Vagina (tissue), 2 donors: ENCODE results near the gene NT5DC2.

Experiments
- POLR2A ChIP-seq, 2 donors: fragments of 450-650 bp; IDR thresholded peaks; one replicate each; pipeline ENCODE4 v1.6.1; 2017; ENCODE audit warnings: antibody characterized with exemption in 2 of 2, mild to moderate bottlenecking in 2 of 2, moderate library complexity in 2 of 2
- TF ChIP-seq, protein P1 (sequence below), 3 experiments: fragments of 450-650 bp in 2 of 3; fragments of 200-600 bp in 1 of 3; sonication (generic) in 1 of 3; IDR thresholded peaks; one replicate each; pipeline ENCODE4 v1.5.1; 2017 to 2019; ENCODE audit warnings: antibody characterized with exemption in 3 of 3, mild to moderate bottlenecking in 2 of 3, moderate library complexity in 2 of 3

DNA sequence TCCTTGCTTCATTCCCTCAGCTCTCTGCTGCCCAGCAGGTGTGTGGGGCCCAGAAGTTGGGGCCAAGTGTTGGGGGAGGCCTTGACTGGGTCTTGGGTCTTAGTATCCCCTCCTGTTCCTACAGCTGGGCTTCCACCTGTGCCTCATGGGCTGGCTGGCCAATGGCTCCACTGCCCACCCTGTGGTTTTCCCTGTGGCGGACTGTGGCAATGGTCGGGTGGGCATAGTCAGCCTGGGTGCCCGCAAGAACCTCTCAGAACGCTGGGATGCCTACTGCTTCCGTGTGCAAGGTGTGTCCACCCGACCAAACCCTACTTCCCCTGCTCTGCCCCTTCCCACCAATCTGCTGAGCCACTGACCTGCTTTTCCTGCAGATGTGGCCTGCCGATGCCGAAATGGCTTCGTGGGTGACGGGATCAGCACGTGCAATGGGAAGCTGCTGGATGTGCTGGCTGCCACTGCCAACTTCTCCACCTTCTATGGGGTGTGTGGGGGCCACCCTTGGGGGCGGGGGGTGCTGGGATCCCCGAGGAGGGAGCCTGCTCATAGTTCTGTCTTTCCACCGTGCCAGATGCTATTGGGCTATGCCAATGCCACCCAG, 10.9 kb downstream of the NT5DC2 start:
- no peak for TF ChIP-seq POLR2A (IDR thresholded peaks at IDR 0.05)
- TF ChIP-seq, protein P1, sequence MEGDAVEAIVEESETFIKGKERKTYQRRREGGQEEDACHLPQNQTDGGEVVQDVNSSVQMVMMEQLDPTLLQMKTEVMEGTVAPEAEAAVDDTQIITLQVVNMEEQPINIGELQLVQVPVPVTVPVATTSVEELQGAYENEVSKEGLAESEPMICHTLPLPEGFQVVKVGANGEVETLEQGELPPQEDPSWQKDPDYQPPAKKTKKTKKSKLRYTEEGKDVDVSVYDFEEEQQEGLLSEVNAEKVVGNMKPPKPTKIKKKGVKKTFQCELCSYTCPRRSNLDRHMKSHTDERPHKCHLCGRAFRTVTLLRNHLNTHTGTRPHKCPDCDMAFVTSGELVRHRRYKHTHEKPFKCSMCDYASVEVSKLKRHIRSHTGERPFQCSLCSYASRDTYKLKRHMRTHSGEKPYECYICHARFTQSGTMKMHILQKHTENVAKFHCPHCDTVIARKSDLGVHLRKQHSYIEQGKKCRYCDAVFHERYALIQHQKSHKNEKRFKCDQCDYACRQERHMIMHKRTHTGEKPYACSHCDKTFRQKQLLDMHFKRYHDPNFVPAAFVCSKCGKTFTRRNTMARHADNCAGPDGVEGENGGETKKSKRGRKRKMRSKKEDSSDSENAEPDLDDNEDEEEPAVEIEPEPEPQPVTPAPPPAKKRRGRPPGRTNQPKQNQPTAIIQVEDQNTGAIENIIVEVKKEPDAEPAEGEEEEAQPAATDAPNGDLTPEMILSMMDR (IDR thresholded peaks at IDR 0.05), result no peak
